B cell (primary cell): ENCODE results near the gene FIZ1. TPM values are rescaled to one million over a fixed set of nuclear protein-coding genes. Genes with fewer than 3 reads are reported as not detected.

Experiments
- ATAC-seq: fragments of 200-7000 bp; cut with Tn5 transposase; one replicate; pipeline ENCODE4 v1.10.0; 2021; ENCODE audit warnings: low read depth, mild to moderate bottlenecking, moderate number of reproducible peaks, moderate library complexity
- CTCF ChIA-PET: fragments of 350-600 bp; sonication (Branson Sonifier 250); formaldehyde crosslinking; loops from one replicate; lab custom pipeline; 2021; ENCODE audit warnings: antibody characterized with exemption, inconsistent platforms; lab: Charles Lee
- POLR2A ChIA-PET: fragments of 350-600 bp; sonication (Branson Sonifier 250); formaldehyde crosslinking; loops from one replicate; lab custom pipeline; 2021; ENCODE audit warnings: antibody characterized with exemption; lab: Charles Lee
- DNase-seq: peaks from one replicate; pipeline ENCODE4 v3.0.0; 2013
- H2AFZ ChIP-seq: 2 replicates; pipeline ENCODE4 v1.6.1; 2012; ENCODE audit warnings: mild to moderate bottlenecking, low read depth, low read length; ENCODE audit not compliant: insufficient read depth, poor library complexity, severe bottlenecking
- H3K27ac ChIP-seq, 2 donors: 1 replicate in 1 of 2; 2 replicates in 1 of 2; pipeline ENCODE4 v1.5.1; 2012 to 2013; ENCODE audit warnings: low read length in 2 of 2, mild to moderate bottlenecking in 2 of 2, moderate library complexity in 1 of 2
- H3K27me3 ChIP-seq, 4 experiments: fragments of 200-600 bp in 1 of 4; sonication (generic) in 1 of 4; replicated peaks in 1 of 4; 1 replicate in 2 of 4; 2 replicates in 2 of 4; pipeline versions ENCODE4 v1.6.1 to v1.7.0; 2013 to 2016; ENCODE audit warnings: low read length in 3 of 4, mild to moderate bottlenecking in 2 of 4, mixed read lengths in 1 of 4, moderate library complexity in 1 of 4; ENCODE audit not compliant: insufficient read depth in 4 of 4, control insufficient read depth in 3 of 4; ENCODE audit errors: control extremely low read depth in 1 of 4
- H3K36me3 ChIP-seq, 2 experiments: replicated peaks in 1 of 2; 1 replicate in 1 of 2; 2 replicates in 1 of 2; pipeline versions ENCODE4 v1.6.1 to v1.7.1; 2013; ENCODE audit warnings: low read length in 1 of 2; ENCODE audit not compliant: insufficient read depth in 2 of 2, control insufficient read depth in 1 of 2; ENCODE audit errors: control extremely low read depth in 1 of 2, extremely low read depth in 1 of 2
- H3K4me1 ChIP-seq, 2 donors: fragments of 200-600 bp in 1 of 2; sonication (generic) in 1 of 2; 1 replicate in 1 of 2; 2 replicates in 1 of 2; pipeline versions ENCODE4 v1.5.1 to v1.6.1; 2013 to 2017; ENCODE audit warnings: low read length in 2 of 2; ENCODE audit not compliant: control insufficient read depth in 2 of 2, insufficient read depth in 2 of 2
- H3K4me2 ChIP-seq: replicated peaks from 2 replicates; pipeline ENCODE3; 2012; ENCODE audit warnings: mild to moderate bottlenecking, low read depth, low read length; ENCODE audit not compliant: poor library complexity, severe bottlenecking
- H3K4me3 ChIP-seq, 5 experiments: fragments of 200-600 bp in 1 of 5; sonication (generic) in 1 of 5; 1 replicate in 3 of 5; 2 replicates in 2 of 5; pipeline versions ENCODE4 v1.5.1 to v1.7.0; 2011 to 2016; ENCODE audit warnings: low read length in 4 of 5, mild to moderate bottlenecking in 4 of 5, low read depth in 2 of 5, control low read depth in 1 of 5, moderate library complexity in 1 of 5; ENCODE audit not compliant: insufficient read depth in 1 of 5; ENCODE audit errors: control extremely low read depth in 1 of 5, extremely low read depth in 1 of 5
- H3K79me2 ChIP-seq: fragments of 200-600 bp; sonication (generic); one replicate; pipeline ENCODE4 v1.6.0; 2016; ENCODE audit warnings: low read length; ENCODE audit not compliant: control insufficient read depth, insufficient read depth
- H3K9ac ChIP-seq: fragments of 200-600 bp; sonication (generic); 2 replicates; pipeline ENCODE4 v1.6.1; 2017; ENCODE audit warnings: mild to moderate bottlenecking, low read length, moderate library complexity
- H3K9me3 ChIP-seq, 3 donors: one replicate each; pipeline versions ENCODE4 v1.6.1 to v1.7.1; 2013; ENCODE audit warnings: low read length in 2 of 3; ENCODE audit not compliant: control insufficient read depth in 2 of 3, insufficient read depth in 1 of 3; ENCODE audit errors: control extremely low read depth in 1 of 3
- H4K20me1 ChIP-seq: 2 replicates; pipeline ENCODE4 v1.6.0; 2012; ENCODE audit warnings: mild to moderate bottlenecking, low read length; ENCODE audit not compliant: insufficient read depth, control insufficient read depth, poor library complexity, severe bottlenecking
- H3K27ac Mint-ChIP-seq: one replicate; pipeline ENCODE4 v1.8.0; 2021; ENCODE audit warnings: mixed read lengths
- H3K27me3 Mint-ChIP-seq: one replicate; pipeline ENCODE4 v1.8.0; 2021; ENCODE audit warnings: mixed read lengths
- H3K4me1 Mint-ChIP-seq: one replicate; pipeline ENCODE4 v1.8.0; 2021; ENCODE audit warnings: mixed read lengths
- H3K4me3 Mint-ChIP-seq: one replicate; pipeline ENCODE4 v1.8.0; 2021; ENCODE audit warnings: mixed read lengths
- H3K9me3 Mint-ChIP-seq: one replicate; pipeline ENCODE4 v1.8.0; 2022; ENCODE audit warnings: mixed read lengths; ENCODE audit not compliant: insufficient read depth
- EZH2 ChIP-seq: IDR thresholded peaks from 2 replicates; pipeline ENCODE4 v1.6.1; 2012; ENCODE audit warnings: borderline replicate concordance, low read depth, mild to moderate bottlenecking, moderate library complexity, low read length; ENCODE audit not compliant: insufficient read depth, poor library complexity, severe bottlenecking
- WGBS: methylation state at CpG from one replicate; pipeline ENCODE4 v1.1.5; 2013; ENCODE audit warnings: missing lambda C conversion rate; ENCODE audit not compliant: insufficient coverage; 5-methylcytosine and 5-hydroxymethylcytosine counted together
- intact Hi-C: fragments of 100-400 bp; cut with micrococcal nuclease; formaldehyde crosslinking; loops from one replicate; pipeline ENCODE4 v1.10.0; 2022
- polyA plus RNA-seq: library from polyadenylated mRNA; depleted of rRNA; stranded (reverse); fragments of >200 nt; gene quantifications from 2 replicates; pipeline ENCODE4 v1.2.3, GENCODE V29; 2012
- total RNA-seq, 2 donors: library from RNA; stranded (reverse); fragments of 120-200 nt in 1 of 2; gene quantifications; 1 replicate in 1 of 2; 2 replicates in 1 of 2; pipeline versions ENCODE4 v1.2.3 to v1.2.4, GENCODE V29; 2013 to 2022
- TF ChIP-seq, protein P1 (sequence below): fragments of 200-600 bp; IDR thresholded peaks from one replicate; pipeline ENCODE4 v1.8.0; 2022; ENCODE audit warnings: antibody characterized with exemption, mild to moderate bottlenecking

Gene FIZ1
- total and polyA plus RNA-seq, 2 donors (not counting 1 experiment from before 2014, with no cell fraction given) = 8.0 to 26.4 TPM

DNA sequence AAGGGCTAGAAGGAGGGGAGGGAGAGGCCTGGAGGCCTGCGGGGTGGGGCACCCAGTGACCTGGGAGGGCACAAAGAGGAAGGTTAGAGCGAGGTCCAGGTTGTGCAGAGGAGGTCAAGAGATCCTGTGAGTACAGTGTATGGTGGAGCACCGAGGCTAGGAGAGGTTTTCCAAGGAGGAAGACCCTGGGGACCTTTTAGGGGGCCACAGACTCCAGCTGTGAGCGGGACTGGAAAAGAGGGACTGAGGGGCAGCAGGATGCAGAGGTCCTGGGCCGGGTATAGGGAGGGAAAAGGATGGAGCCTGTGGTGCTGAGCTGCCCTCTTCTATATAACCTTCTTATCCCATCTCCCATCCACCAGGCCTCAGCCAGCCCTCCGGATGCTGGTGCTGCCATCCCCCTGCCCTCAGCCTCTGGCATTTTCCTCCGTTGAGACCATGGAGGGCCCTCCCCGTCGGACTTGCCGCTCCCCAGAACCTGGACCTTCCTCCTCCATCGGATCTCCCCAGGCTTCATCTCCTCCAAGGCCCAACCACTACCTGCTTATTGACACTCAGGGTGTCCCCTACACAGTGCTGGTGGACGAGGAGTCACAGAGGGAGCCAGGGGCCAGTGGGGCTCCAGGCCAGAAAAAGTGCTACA is 45.0 kb upstream of the FIZ1 start:
- peak overlapping the region; percentile 88 for H3K4me3 Mint-ChIP-seq
- Histone ChIP-seq H3K9me3 (peaks cover 0 to 7% (median 0%) of the 10 kb centered on the region in 3 donors), H3K9ac (peak overlapping the region; percentile 77), H3K79me2 (peaks cover 42% of the 10 kb centered on the region), H3K4me2 (peak overlapping the region; percentile 96), H3K4me3 (peak overlapping the region; percentile 59 to 85 (median 78)), H3K36me3 (peaks cover 0 to 15% of the 10 kb centered on the region in 2 experiments), H3K27me3 (no peaks in the 10 kb centered on the region), H2AFZ (no peak overlapping the region), H3K27ac (peak overlapping the region; percentile 79 to 82), H4K20me1 (peaks cover 21% of the 10 kb centered on the region), H3K4me1 (peaks cover 39 to 69% of the 10 kb centered on the region in 2 donors)
- ATAC-seq = no peak
- intact Hi-C loops = loop anchor here (5.0 kb wide), 3 partner anchors 33 to 237 kb away; partner anchors contain the start of genes EPN1, UBE2S and ZNF865
- no peaks in the 10 kb centered on the region for H3K9me3 Mint-ChIP-seq
- H3K27ac Mint-ChIP-seq = peak overlapping the region; percentile 98
- peaks cover 63% of the 10 kb centered on the region for H3K4me1 Mint-ChIP-seq
- POLR2A ChIA-PET = interaction anchor here (0.6 to 1.8 kb wide), 5 partner anchors 8 to 525 kb away, joined by 3 to 12 read pairs (median 3); partner anchors contain the start of gene U2AF2
- DNase-seq = no peak
- H3K27me3 Mint-ChIP-seq = no peaks in the 10 kb centered on the region
- TF ChIP-seq, protein P1, sequence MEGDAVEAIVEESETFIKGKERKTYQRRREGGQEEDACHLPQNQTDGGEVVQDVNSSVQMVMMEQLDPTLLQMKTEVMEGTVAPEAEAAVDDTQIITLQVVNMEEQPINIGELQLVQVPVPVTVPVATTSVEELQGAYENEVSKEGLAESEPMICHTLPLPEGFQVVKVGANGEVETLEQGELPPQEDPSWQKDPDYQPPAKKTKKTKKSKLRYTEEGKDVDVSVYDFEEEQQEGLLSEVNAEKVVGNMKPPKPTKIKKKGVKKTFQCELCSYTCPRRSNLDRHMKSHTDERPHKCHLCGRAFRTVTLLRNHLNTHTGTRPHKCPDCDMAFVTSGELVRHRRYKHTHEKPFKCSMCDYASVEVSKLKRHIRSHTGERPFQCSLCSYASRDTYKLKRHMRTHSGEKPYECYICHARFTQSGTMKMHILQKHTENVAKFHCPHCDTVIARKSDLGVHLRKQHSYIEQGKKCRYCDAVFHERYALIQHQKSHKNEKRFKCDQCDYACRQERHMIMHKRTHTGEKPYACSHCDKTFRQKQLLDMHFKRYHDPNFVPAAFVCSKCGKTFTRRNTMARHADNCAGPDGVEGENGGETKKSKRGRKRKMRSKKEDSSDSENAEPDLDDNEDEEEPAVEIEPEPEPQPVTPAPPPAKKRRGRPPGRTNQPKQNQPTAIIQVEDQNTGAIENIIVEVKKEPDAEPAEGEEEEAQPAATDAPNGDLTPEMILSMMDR = no peak
- no peak for TF ChIP-seq EZH2
- 47% methylated on average over 10 of the region's 12 CpGs for WGBS
- CTCF ChIA-PET = interaction anchor here (1.1 to 7.2 kb wide), 2 partner anchors 9 to 10 kb away, joined by 5 to 131 read pairs; partner anchors contain the start of gene U2AF2

DNA sequence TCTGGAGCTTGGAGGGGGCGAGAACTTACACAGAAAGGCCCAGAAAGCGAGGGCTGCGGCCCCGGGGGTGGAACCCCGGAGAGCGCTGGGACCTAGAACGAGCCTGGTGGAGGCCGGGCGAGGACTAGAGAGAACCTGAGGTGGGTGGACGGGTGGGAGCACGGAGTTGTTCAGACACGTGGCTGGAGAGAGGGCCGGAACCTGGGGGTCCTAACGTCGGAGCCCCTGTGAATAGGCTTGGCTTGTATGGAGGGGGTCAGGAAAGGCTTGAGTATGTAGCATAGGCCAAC is 44.5 kb upstream of the FIZ1 start:
- WGBS = 0% methylated on average over 15 of the region's 15 CpGs
- CTCF ChIA-PET = interaction anchor here (1.1 to 7.2 kb wide), 2 partner anchors 8 to 11 kb away, joined by 5 to 131 read pairs; partner anchors contain the start of gene U2AF2
- peak overlapping the region; percentile 59 to 85 (median 78) for H3K4me3 ChIP-seq

More for the DNA sequence above, 44.5 kb upstream of the FIZ1 start:
- Histone ChIP-seq H3K4me1 (peaks cover 35 to 68% of the 10 kb centered on the region in 2 donors), H3K9me3 (peaks cover 0 to 10% (median 0%) of the 10 kb centered on the region in 3 donors), H3K9ac (peak overlapping the region; percentile 77), H2AFZ (peak overlapping the region; percentile 53), H3K79me2 (peaks cover 37% of the 10 kb centered on the region), H3K36me3 (peaks cover 0 to 13% of the 10 kb centered on the region in 2 experiments), H3K27ac (peak overlapping the region; percentile 79 to 82), H3K4me2 (peak overlapping the region; percentile 96), H4K20me1 (peaks cover 21% of the 10 kb centered on the region), H3K27me3 (no peaks in the 10 kb centered on the region)
- no peak for DNase-seq
- intact Hi-C loops = loop anchor here (1.0 to 5.0 kb wide), 5 partner anchors 9 to 237 kb away; partner anchors contain the start of genes EPN1, UBE2S and ZNF865
- no peak for ATAC-seq
- POLR2A ChIA-PET = interaction anchor here (0.6 to 1.2 kb wide), 3 partner anchors 8 to 11 kb away, joined by 3 to 4 read pairs (median 3); partner anchors contain the start of gene U2AF2
- Mint-ChIP-seq H3K4me1 (peaks cover 62% of the 10 kb centered on the region), H3K4me3 (peak overlapping the region; percentile 88), H3K27ac (peak overlapping the region; percentile 98), H3K9me3 (no peaks in the 10 kb centered on the region), H3K27me3 (no peaks in the 10 kb centered on the region)
- TF ChIP-seq EZH2 = no peak
- TF ChIP-seq, protein P1 = no peak
